Sigmoid colon (tissue), 7 donors: ENCODE data around the gene PTPN2. TPM values are rescaled to one million over a fixed set of nuclear protein-coding genes. Genes with fewer than 3 reads are reported as not detected.
A peak's percentile ranks its signal among the peaks of the same experiment; 100 is the strongest.

Experiments used
- DNase-seq: peaks from one replicate; pipeline ENCODE4 v3.0.0-alpha.2; 2019
- H3K27ac ChIP-seq, 4 donors: fragments of 200-600 bp; sonication (generic); one replicate each; pipeline ENCODE4 v1.5.1; 2016 to 2019; ENCODE audit warnings: mild to moderate bottlenecking in 1 of 4
- H3K27me3 ChIP-seq, 3 donors: fragments of 200-600 bp; sonication (generic); one replicate each; pipeline ENCODE4 v1.5.1; 2019; ENCODE audit warnings: mild to moderate bottlenecking in 1 of 3
- H3K36me3 ChIP-seq, 4 donors: fragments of 200-600 bp; sonication (generic); one replicate each; pipeline ENCODE4 v1.5.1; 2016 to 2019
- H3K4me1 ChIP-seq, 4 donors: fragments of 200-600 bp; sonication (generic); one replicate each; pipeline ENCODE4 v1.5.1; 2017 to 2019
- H3K4me3 ChIP-seq, 4 donors: fragments of 200-600 bp; sonication (generic); one replicate each; pipeline ENCODE4 v1.5.1; 2017 to 2019; ENCODE audit warnings: mild to moderate bottlenecking in 2 of 4, moderate library complexity in 1 of 4
- H3K9me3 ChIP-seq, 4 donors: fragments of 200-600 bp in 3 of 4; sonication (generic) in 3 of 4; one replicate each; pipeline versions ENCODE4 v1.5.1 to v1.6.1; 2013 to 2019
- EP300 ChIP-seq, 4 donors: sonication (generic); formaldehyde crosslinking; IDR thresholded peaks; one replicate each; pipeline ENCODE4 v1.6.1; 2017; ENCODE audit warnings: antibody characterized with exemption in 4 of 4
- POLR2A ChIP-seq, 2 donors: fragments of 450-650 bp; IDR thresholded peaks; one replicate each; pipeline ENCODE4 v1.6.1; 2016; ENCODE audit warnings: antibody characterized with exemption in 2 of 2, mild to moderate bottlenecking in 2 of 2, moderate library complexity in 2 of 2
- POLR2AphosphoS5 ChIP-seq, 4 donors: sonication (generic); formaldehyde crosslinking; IDR thresholded peaks; one replicate each; pipeline ENCODE4 v1.6.1; 2017; ENCODE audit warnings: antibody characterized with exemption in 4 of 4
- WGBS, 2 donors: extraction: QIAGEN DNeasy Blood & Tissue Kit; methylation state at CpG; one replicate each; pipeline ENCODE4 v1.1.7; 2013; 5-methylcytosine and 5-hydroxymethylcytosine counted together
- intact Hi-C: fragments of 100-400 bp; cut with DNase I; formaldehyde crosslinking; loops from one replicate; pipeline ENCODE4 v1.15.1; 2023
- polyA plus RNA-seq, 3 donors: library from polyadenylated mRNA; stranded (reverse); fragments of 200-250 nt; gene quantifications; one replicate each; pipeline ENCODE4 v1.2.3, GENCODE V29; 2013
- total RNA-seq, 4 donors: library from RNA; depleted of rRNA; stranded (reverse); fragments of >200 nt; gene quantifications; one replicate each; pipeline ENCODE4 v1.1.0, GENCODE V29; 2016
- TF ChIP-seq, protein P1 (sequence below), 4 experiments: fragments of 450-650 bp in 3 of 4; fragments of 200-600 bp in 1 of 4; IDR thresholded peaks; one replicate each; pipeline ENCODE4 v1.5.1; 2016 to 2019; ENCODE audit warnings: antibody characterized with exemption in 4 of 4, mild to moderate bottlenecking in 3 of 4, moderate library complexity in 2 of 4
- donor health status: healthy with polysubstance abuse.
- donor health status: Bipolar disorder and iron deficiency.
- donor health status: healthy.

PTPN2 gene
- total and polyA plus RNA-seq, 7 donors, result 20.0 to 43.1 (median 31.0) TPM

DNA sequence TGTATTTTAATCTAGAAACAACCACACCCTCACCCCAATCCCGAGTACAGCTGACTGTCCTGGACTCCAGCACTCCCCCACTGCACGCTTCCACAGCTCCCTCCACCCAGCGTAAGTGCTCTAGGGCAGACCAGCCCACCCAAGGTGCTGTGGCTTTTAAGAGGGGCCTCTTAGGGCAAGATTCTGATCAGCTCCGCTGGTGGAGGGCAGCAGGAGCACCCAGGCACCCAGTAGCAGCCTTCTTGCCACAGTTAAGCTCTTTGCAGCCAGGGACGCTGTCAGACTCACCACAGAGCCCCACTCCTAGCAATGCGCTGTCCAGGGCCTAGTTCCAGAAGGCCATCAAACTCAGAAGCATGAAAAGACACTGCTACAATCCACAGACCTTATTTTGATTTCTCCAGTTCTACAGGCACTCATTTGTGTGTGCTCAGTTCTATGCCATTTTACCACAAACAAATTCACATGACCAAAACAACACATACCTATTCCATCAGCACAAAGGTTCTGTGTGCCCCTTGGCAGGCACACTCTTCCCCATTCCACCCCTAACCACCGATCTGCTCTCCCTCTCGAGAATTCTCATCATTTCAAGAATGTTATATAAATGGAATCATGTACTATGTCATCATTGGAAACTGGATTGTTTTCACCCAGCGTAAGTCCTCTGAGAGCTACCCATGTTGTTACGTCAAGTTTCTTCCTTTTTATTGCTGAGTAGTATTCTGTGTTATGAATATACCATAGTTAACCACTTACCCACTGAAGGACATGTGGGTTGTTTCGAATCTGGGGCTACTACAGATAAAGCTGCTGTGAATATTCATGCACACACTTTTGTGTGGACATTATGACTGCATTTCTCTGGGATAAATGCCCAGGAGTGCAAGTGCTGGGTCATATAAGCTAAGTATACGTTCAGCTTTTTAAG is 40.4 kb downstream of the PTPN2 start:
- WGBS, 2 donors, result 89 to 90% methylated on average over 12 of the region's 12 CpGs
- H3K9me3 ChIP-seq, result peaks cover 0 to 2% (median 0%) of the 10 kb centered on the region in 4 donors
- H3K27me3 ChIP-seq, result no peaks in the 10 kb centered on the region
- TF ChIP-seq POLR2A (IDR thresholded peaks at IDR 0.05) (no peak), EP300 (IDR thresholded peaks at IDR 0.05) (no peak), POLR2AphosphoS5 (IDR thresholded peaks at IDR 0.05) (no peak)
- TF ChIP-seq, protein P1, sequence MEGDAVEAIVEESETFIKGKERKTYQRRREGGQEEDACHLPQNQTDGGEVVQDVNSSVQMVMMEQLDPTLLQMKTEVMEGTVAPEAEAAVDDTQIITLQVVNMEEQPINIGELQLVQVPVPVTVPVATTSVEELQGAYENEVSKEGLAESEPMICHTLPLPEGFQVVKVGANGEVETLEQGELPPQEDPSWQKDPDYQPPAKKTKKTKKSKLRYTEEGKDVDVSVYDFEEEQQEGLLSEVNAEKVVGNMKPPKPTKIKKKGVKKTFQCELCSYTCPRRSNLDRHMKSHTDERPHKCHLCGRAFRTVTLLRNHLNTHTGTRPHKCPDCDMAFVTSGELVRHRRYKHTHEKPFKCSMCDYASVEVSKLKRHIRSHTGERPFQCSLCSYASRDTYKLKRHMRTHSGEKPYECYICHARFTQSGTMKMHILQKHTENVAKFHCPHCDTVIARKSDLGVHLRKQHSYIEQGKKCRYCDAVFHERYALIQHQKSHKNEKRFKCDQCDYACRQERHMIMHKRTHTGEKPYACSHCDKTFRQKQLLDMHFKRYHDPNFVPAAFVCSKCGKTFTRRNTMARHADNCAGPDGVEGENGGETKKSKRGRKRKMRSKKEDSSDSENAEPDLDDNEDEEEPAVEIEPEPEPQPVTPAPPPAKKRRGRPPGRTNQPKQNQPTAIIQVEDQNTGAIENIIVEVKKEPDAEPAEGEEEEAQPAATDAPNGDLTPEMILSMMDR (IDR thresholded peaks at IDR 0.05), result no peak
- intact Hi-C loops, result no loop called here
- peaks cover 0 to 6% (median 0%) of the 10 kb centered on the region in 4 donors for H3K4me1 ChIP-seq
- peaks cover 0 to 3% (median 0%) of the 10 kb centered on the region in 4 donors for H3K36me3 ChIP-seq
- no peak overlapping the region for H3K27ac ChIP-seq
- H3K4me3 ChIP-seq, result no peak overlapping the region
- no peak for DNase-seq

DNA sequence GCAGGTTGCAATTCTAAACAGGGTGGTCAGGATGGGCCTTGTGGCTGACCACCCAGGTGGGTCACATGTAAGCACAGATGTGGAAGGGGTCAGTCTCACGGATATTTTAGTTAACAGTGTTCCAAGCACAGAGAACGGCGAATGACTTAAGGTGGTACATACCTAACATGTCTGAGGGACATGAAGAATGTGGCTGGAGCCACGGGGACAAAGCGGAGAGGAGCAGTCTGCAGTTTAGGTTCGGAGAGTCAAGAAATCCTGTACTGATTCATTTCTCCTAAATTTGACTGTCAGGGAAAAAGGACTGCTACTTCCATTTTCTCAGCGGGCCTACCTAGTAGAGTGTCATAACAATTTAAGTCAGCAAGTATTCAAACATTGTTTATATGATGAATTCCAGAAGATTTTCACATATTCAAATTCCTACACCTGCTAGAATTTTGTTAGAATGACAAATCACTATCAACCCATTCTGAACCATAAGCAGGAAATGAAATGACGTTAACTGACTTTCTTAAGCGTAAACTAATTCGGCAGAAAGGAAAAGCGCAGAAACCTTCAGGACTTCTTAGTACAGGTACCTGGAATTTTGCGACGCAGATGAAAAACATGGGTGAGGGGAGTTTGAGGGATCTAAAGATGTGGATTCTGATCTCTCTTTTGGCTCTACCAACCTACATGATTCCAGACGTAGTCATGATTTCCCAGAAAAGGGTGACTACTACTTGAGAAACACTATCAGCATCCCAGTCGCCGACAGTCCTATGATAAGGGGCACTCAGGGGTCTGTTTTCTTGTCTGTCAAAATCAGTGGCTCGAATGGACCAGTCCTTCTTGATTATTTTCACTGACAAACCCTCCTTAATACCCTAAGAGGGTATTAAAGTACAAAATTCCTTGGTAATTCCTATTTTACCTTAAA is 41.3 kb downstream of the PTPN2 start:
- intact Hi-C loops, result no loop called here
- no peak for TF ChIP-seq EP300 (IDR thresholded peaks at IDR 0.05)
- Histone ChIP-seq H3K9me3 (peaks cover 0 to 2% (median 0%) of the 10 kb centered on the region in 4 donors), H3K36me3 (peaks cover 0 to 3% (median 0%) of the 10 kb centered on the region in 4 donors), H3K4me3 (no peak overlapping the region), H3K27ac (no peak overlapping the region), H3K4me1 (peaks cover 0 to 9% (median 5%) of the 10 kb centered on the region in 4 donors), H3K27me3 (no peaks in the 10 kb centered on the region)
- 94 to 96% methylated on average over 17 of the region's 17 CpGs for WGBS, 2 donors
- DNase-seq, result no peak

DNA sequence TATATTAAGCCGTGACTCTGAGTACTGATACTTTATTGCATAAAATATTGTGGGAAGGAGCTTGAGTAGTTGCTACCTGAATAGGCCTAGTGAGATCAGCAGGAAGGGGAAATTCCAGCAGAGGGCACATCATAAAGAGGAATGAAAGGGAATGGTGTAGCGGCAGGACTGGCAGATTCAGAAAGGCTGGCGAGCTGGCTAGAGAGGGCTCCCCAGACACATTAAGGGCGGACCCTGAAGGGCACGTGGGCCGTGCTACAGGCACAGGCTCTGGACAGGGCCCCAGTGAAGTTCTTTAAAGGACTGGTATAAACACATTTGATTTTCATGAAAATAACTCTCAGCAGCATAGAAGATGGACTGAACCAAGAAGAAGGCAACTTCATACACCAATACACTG is 43.0 kb downstream of the PTPN2 start:
- Histone ChIP-seq H3K4me3 (no peak overlapping the region), H3K9me3 (peaks cover 0 to 2% (median 0%) of the 10 kb centered on the region in 4 donors), H3K27ac (no peak overlapping the region), H3K4me1 (peaks cover 0 to 9% (median 7%) of the 10 kb centered on the region in 4 donors), H3K36me3 (peaks cover 0 to 4% (median 0%) of the 10 kb centered on the region in 4 donors), H3K27me3 (no peaks in the 10 kb centered on the region)
- intact Hi-C loops, result no loop called here
- WGBS, 2 donors, result 94 to 95% methylated on average over 6 of the region's 6 CpGs
- TF ChIP-seq EP300 (IDR thresholded peaks at IDR 0.05) (no peak), POLR2A (IDR thresholded peaks at IDR 0.05) (no peak), POLR2AphosphoS5 (IDR thresholded peaks at IDR 0.05) (no peak)
- TF ChIP-seq, protein P1 (IDR thresholded peaks at IDR 0.05), result no peak
- no peak for DNase-seq

DNA sequence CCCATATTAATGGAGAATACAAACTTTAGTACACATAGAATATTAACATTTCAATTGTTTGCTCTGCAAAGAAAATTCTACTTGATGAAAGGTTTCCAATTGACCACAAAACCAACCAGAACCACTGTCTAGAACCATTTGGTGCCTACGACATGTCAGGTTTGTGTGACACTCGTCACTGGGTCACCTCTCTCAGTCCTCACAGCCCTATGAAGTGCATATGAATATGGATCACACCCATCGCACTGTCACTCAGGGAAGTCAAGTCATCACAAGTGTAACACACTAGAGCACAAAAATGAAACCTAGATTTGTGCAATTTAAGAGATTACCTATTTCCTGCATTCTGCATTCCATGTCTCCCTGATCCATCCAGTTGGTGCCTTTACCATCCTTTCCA is 43.7 kb downstream of the PTPN2 start:
- 80 to 88% methylated on average over 3 of the region's 3 CpGs for WGBS, 2 donors
- Histone ChIP-seq H3K27ac (peak overlapping the region in 2 of 4 donors; percentile 5 to 11), H3K27me3 (no peaks in the 10 kb centered on the region), H3K4me3 (no peak overlapping the region), H3K36me3 (peaks cover 0 to 9% (median 0%) of the 10 kb centered on the region in 4 donors), H3K9me3 (peaks cover 0 to 2% (median 0%) of the 10 kb centered on the region in 4 donors), H3K4me1 (peaks cover 0 to 9% (median 7%) of the 10 kb centered on the region in 4 donors)
- intact Hi-C loops, result no loop called here
- TF ChIP-seq EP300 (IDR thresholded peaks at IDR 0.05) (no peak), POLR2A (IDR thresholded peaks at IDR 0.05) (no peak), POLR2AphosphoS5 (IDR thresholded peaks at IDR 0.05) (no peak)
- TF ChIP-seq, protein P1 (IDR thresholded peaks at IDR 0.05), result no peak
- DNase-seq, result no peak
